GM23248 (cell line): ENCODE data around the gene UST.

Experiments
- EZH2 ChIP-seq: fragments of 200-600 bp; sonication (generic); IDR thresholded peaks from 2 replicates; pipeline ENCODE4 v1.6.1; 2018; ENCODE audit warnings: antibody characterized with exemption, mild to moderate bottlenecking; ENCODE audit not compliant: insufficient read depth, poor library complexity, severe bottlenecking
- EZH2phosphoT487 ChIP-seq: fragments of 200-600 bp; sonication (generic); IDR thresholded peaks from 2 replicates; pipeline ENCODE4 v1.6.1; 2018; ENCODE audit warnings: antibody characterized with exemption, moderate library complexity, mild to moderate bottlenecking, low read depth; ENCODE audit not compliant: insufficient read depth

DNA sequence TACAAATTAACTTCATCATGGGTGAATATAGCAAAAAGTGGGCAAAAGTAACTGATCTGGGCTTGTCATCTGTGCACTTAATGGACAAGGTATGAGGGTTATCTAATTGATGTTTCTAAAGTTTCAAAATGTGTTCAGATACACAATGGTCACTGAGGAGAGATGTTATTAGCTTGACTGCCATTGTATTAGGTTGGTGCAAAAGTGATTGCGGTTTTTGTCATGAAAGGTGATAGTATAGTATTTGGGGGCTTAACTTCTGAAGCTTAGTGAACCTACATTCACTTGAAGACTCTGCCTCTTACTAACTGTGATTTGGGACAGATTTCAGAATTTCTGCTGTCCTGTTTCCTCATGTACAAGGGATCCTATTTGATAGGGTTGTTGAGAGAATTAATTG, 159.6 kb downstream of the UST start:
- TF ChIP-seq EZH2phosphoT487 (no peak), EZH2 (no peak)
